Measurements from ENCODE around the gene CST3.

- TF ChIP-seq CEBPB (IDR thresholded peaks at IDR 0.05) (no peak), NFIC (IDR thresholded peaks at IDR 0.05) (no peak), TAF1 (IDR thresholded peaks at IDR 0.05; ENCODE audit: low read depth) (no peak), MAX (IDR thresholded peaks at IDR 0.05) (no peak), YY1 (IDR thresholded peaks at IDR 0.05; ENCODE audit: low read depth) (no peak), EP300 (IDR thresholded peaks at IDR 0.05; ENCODE audit: borderline replicate concordance) (no peak), EGR1 (IDR thresholded peaks at IDR 0.05) (no peak), ZBTB7A (IDR thresholded peaks at IDR 0.05; ENCODE audit: low read depth) (no peak), TEAD4 (IDR thresholded peaks at IDR 0.05) (no peak), FOXM1 (IDR thresholded peaks at IDR 0.05; ENCODE audit: borderline replicate concordance, low read depth) (no peak), RAD21 (IDR thresholded peaks at IDR 0.05; ENCODE audit: low read depth) (no peak)
These were observed 17.9 kb upstream of the CST3 start for GRCh38 chr20:23655491-23656211.

All from Ishikawa (cell line).